Esophagus squamous epithelium (tissue), 5 donors: ENCODE data around the gene ECT2L. TPM values are rescaled to one million over a fixed set of nuclear protein-coding genes. Genes with fewer than 3 reads are reported as not detected.
A peak's percentile ranks its signal among the peaks of the same experiment; 100 is the strongest.

Source experiments
- DNase-seq: peaks from one replicate; lab custom pipeline; 2025; lab: John Stamatoyannopoulos, UW
- H3K27ac ChIP-seq, 4 donors: fragments of 200-600 bp; sonication (generic); one replicate each; pipeline ENCODE4 v1.5.1; 2016 to 2019; ENCODE audit warnings: mild to moderate bottlenecking in 1 of 4
- H3K27me3 ChIP-seq, 4 donors: fragments of 200-600 bp; sonication (generic); 1 replicate in 3 of 4; 2 replicates in 1 of 4; pipeline versions ENCODE4 v1.5.1 to v1.6.0; 2017 to 2021; ENCODE audit warnings: antibody characterized with exemption in 1 of 4
- H3K36me3 ChIP-seq, 3 donors: fragments of 200-600 bp; sonication (generic); one replicate each; pipeline ENCODE4 v1.5.1; 2016 to 2019
- H3K4me1 ChIP-seq, 3 donors: fragments of 200-600 bp; sonication (generic); one replicate each; pipeline ENCODE4 v1.5.1; 2017 to 2019
- H3K4me3 ChIP-seq, 4 donors: fragments of 200-600 bp; sonication (generic); 1 replicate in 3 of 4; 2 replicates in 1 of 4; pipeline ENCODE4 v1.5.1; 2016 to 2019; ENCODE audit warnings: mild to moderate bottlenecking in 2 of 4, moderate library complexity in 1 of 4
- H3K9me3 ChIP-seq, 3 donors: fragments of 200-600 bp; sonication (generic); one replicate each; pipeline ENCODE4 v1.5.1; 2016 to 2019
- POLR2A ChIP-seq, 4 donors: fragments of 450-650 bp; IDR thresholded peaks; one replicate each; pipeline ENCODE4 v1.6.1; 2017; ENCODE audit warnings: antibody characterized with exemption in 4 of 4, mild to moderate bottlenecking in 4 of 4, moderate library complexity in 3 of 4
- WGBS, 2 donors: methylation state at CpG; one replicate each; pipeline ENCODE4 v1.1.5; 2018; 5-methylcytosine and 5-hydroxymethylcytosine counted together
- intact Hi-C: fragments of 100-400 bp; cut with DNase I; formaldehyde crosslinking; loops from one replicate; pipeline ENCODE4 v1.15.0; 2022
- total RNA-seq, 4 donors: library from RNA; depleted of rRNA; stranded (reverse); fragments of >200 nt; gene quantifications; one replicate each; pipeline ENCODE4 v1.1.0, GENCODE V29; 2016
- TF ChIP-seq, protein P1 (sequence below), 6 experiments: fragments of 450-650 bp in 4 of 6; fragments of 200-600 bp in 2 of 6; sonication (generic) in 2 of 6; IDR thresholded peaks; one replicate each; pipeline ENCODE4 v1.5.1; 2016 to 2019; ENCODE audit warnings: antibody characterized with exemption in 6 of 6, mild to moderate bottlenecking in 4 of 6, moderate library complexity in 4 of 6
- donor health status: DM: yes; HTN: yes; CAD: no.

Gene ECT2L
- total RNA-seq, 4 donors from 2014 or later = not detected

DNA sequence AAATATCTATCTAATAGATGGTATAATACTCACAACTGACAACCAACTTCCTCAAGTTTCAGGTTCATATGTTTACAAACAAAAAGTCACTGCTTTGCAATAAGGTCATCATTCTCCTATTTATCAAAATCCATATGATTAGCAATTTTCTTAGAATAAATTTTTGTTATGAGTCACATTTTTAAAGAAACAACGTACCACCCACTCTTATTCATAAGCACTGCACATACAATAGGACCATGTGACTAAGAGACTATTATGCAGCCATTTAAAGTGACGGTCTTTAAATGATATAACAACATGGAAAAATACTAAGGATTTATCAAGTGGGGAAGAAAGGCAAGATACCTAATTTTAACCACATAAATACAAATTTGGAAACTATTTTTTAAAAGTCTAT, 152.1 kb downstream of the ECT2L start:
- Histone ChIP-seq H3K9me3 (no peaks in the 10 kb centered on the region), H3K27ac (peak overlapping the region in 1 of 4 donors; percentile 42), H3K4me3 (no peak overlapping the region), H3K4me1 (peaks cover 4 to 37% (median 7%) of the 10 kb centered on the region in 3 donors), H3K36me3 (peaks cover under 1 to 30% (median 5%) of the 10 kb centered on the region in 3 donors), H3K27me3 (no peaks in the 10 kb centered on the region)
- intact Hi-C loops = no loop called here
- WGBS, 2 donors = 52 to 56% methylated on average over 2 of the region's 2 CpGs
- TF ChIP-seq, protein P1, sequence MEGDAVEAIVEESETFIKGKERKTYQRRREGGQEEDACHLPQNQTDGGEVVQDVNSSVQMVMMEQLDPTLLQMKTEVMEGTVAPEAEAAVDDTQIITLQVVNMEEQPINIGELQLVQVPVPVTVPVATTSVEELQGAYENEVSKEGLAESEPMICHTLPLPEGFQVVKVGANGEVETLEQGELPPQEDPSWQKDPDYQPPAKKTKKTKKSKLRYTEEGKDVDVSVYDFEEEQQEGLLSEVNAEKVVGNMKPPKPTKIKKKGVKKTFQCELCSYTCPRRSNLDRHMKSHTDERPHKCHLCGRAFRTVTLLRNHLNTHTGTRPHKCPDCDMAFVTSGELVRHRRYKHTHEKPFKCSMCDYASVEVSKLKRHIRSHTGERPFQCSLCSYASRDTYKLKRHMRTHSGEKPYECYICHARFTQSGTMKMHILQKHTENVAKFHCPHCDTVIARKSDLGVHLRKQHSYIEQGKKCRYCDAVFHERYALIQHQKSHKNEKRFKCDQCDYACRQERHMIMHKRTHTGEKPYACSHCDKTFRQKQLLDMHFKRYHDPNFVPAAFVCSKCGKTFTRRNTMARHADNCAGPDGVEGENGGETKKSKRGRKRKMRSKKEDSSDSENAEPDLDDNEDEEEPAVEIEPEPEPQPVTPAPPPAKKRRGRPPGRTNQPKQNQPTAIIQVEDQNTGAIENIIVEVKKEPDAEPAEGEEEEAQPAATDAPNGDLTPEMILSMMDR (IDR thresholded peaks at IDR 0.05) = no peak
- no peak for DNase-seq

DNA sequence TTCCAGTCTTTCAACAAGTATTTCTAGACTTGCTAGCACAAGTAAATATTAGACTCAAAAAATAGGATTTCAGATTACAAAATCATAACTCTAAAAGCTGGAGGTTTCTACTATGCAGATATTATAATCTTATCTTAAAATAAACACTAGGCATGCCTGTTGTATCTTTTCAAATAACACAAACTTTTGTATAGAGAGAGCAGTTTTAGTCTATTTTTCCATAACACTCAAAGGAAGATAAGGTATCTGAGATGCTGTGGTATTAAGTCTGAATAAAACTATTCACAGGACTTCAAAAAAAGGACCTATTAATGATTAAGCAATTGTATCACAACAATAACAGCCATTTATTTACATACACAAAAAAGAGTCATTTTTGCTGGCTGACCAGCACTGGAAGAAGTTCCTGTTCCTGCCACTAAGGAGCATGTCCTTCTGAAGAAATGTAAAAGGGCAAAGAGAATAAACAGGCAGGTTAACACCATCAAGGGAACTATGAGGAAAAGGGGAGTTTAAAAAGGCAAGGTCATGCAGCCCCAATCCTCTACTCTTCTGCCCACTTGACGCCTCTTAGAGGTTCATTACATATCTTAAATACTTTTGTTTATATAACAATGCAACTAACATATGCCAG, 152.8 kb downstream of the ECT2L start:
- H3K9me3 ChIP-seq = no peaks in the 10 kb centered on the region
- WGBS, 2 donors = 79 to 90% methylated on average over 1 of the region's 1 CpG
- no peaks in the 10 kb centered on the region for H3K27me3 ChIP-seq
- peak overlapping the region in 2 of 4 donors; percentile 36 to 42 for H3K27ac ChIP-seq
- TF ChIP-seq POLR2A (IDR thresholded peaks at IDR 0.05) = no peak
- TF ChIP-seq, protein P1 (IDR thresholded peaks at IDR 0.05) = peak in 2 of 6 experiments; percentile 16 to 41
- peaks cover 4 to 37% (median 7%) of the 10 kb centered on the region in 3 donors for H3K4me1 ChIP-seq
- DNase-seq = no peak
- intact Hi-C loops = no loop called here
- no peak overlapping the region for H3K4me3 ChIP-seq
- H3K36me3 ChIP-seq = peaks cover 0 to 23% (median 5%) of the 10 kb centered on the region in 3 donors

DNA sequence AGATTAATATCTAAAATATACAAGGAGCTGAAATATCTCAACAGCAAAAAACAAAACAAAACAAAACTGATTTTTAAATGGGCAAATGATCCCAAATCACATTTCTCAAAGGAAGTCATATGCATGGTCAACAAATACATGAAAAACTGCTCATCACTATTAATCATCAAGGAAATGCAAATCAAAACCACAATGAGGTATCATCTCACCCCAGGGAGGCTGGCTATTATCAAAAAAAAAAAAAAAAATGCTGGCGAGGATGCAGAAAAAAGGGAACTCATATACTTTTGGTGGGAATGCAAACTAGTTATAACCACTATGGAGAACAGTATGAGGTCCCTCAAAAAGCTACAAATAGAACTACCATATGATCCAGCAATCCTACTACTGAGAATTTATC, 157.6 kb downstream of the ECT2L start:
- 48 to 75% methylated on average over 1 of the region's 1 CpG for WGBS, 2 donors
- DNase-seq = no peak
- H3K27ac ChIP-seq = no peak overlapping the region
- no peaks in the 10 kb centered on the region for H3K9me3 ChIP-seq
- intact Hi-C loops = no loop called here
- H3K27me3 ChIP-seq = no peaks in the 10 kb centered on the region
- H3K4me1 ChIP-seq = peaks cover 7 to 38% (median 12%) of the 10 kb centered on the region in 3 donors
- no peak for TF ChIP-seq POLR2A (IDR thresholded peaks at IDR 0.05)
- TF ChIP-seq, protein P1 (IDR thresholded peaks at IDR 0.05) = no peak
- no peak overlapping the region for H3K4me3 ChIP-seq
- no peaks in the 10 kb centered on the region for H3K36me3 ChIP-seq

Other genes starting within 250 kb of the ECT2L start
- 10 to 100 TPM in 2 of 4 donors, 1 to 10 TPM in 2; 3.9 to 18.9 (median 9.5) TPM for gene CCDC28A, start 22.3 kb upstream of the ECT2L start, total RNA-seq
- gene REPS1, start 192.2 kb downstream of the ECT2L start, total RNA-seq = 10 to 100 TPM; 30.8 to 60.3 (median 43.2) TPM
- 10 to 100 TPM; 18.7 to 81.6 (median 25.7) TPM for gene ABRACL, start 232.7 kb downstream of the ECT2L start, total RNA-seq